GM21447 (cell line): ENCODE measurements around the gene NOC3L.

Source experiments
- ATAC-seq: cut with Tn5 transposase; IDR thresholded peaks from one replicate; pipeline ENCODE4 v1.9.1; 2021; ENCODE audit not compliant: unreplicated experiment

NOC3L gene

GRCh38 chr10:94303929-94304328 is 58.8 kb downstream of the NOC3L start:
- ATAC-seq = no peak

DNA sequence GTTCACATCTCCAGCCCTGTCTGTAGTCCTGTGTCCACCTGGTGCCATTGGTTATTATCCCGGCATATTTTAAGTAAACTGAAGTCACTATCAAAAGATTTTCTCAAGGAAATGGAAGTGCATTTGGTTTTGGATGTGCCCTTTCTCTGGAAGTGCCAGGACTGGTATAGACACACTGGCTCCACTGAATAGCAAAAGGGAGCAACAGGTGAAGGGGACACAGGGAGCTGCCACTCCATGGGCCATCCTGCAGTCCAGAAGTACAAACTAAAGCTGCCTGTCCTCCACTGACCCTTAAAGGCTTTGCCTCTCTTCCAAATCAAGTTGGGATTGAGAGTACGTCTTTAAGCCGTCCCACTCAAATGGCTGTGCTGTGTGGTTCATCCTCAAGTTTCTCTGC is 62.7 kb downstream of the NOC3L start:
- ATAC-seq = no peak

GRCh38 chr10:94299417-94299816 is 63.3 kb downstream of the NOC3L start:
- no peak for ATAC-seq

DNA sequence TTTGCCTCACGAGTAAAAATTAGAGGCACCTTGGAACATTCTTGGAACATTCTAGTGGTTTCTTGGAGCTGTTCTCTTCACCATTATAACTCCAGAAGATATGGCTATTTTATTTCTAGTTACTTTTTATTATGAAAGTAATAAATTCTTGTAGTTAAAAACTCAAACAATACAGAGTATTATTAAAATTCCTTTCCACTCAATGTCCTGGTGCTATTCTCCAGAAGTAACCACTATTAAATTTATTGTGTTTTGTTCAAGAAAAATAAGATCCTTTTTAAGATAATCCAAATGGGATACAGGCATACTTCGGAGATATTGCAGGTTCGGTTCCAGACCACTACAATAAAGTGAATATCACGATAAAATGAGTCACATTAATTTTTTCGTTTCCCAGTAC is 68.6 kb downstream of the NOC3L start:
- ATAC-seq = no peak

- no peak for ATAC-seq
These were observed 69.4 kb downstream of the NOC3L start for GRCh38 chr10:94293354-94293753.

DNA sequence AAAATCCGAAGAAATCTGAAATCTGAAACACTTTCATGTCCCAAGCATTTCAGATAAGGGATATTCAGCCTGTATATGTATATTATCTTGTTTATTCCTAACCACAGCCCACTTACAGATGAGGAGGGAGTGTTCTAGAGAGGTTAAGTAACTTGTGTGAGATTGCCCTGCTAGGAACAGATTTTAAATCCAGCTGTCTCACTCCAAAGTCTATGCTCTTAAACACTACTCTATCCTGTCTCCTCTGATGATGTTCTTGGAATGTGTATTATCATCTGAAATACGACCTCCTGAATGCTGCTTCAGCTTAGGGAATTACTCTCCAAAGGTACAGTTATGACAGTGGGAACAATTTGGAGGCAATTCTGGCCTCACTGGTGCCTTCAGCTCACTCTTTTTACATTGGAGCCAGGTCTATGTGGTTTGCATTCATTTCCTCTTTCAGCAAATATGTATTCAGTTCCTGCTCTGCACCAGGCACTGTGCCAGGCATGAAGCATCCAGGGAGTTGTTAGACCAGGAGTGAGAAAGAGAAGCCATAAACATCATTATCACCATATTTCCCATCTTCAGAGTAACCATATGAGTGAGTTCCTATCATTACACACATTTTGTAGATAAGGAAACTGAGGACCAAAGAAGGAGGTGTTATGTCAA is 70.2 kb downstream of the NOC3L start:
- no peak for ATAC-seq

GRCh38 chr10:94288361-94289101 is 74.2 kb downstream of the NOC3L start:
- no peak for ATAC-seq

DNA sequence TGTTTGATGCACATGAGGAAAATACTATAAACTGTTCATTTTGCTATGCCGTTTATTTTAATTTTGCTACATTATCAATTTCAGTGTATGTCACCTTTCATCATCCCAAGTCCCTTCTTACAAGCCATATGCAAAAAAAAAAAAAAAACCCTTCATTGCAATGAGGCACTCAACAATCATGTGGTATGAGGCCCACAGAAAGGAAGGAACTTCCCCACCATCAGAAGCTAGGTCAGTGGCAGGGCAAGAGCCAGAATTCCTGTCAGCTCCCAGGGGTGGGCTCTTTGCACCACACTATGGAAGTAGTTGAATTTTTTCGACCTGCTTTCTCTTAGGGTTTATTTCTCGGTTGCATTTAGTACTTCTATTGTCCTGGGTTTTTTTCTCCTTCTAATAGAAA is 75.4 kb downstream of the NOC3L start:
- no peak for ATAC-seq

GRCh38 chr10:94286901-94287300 is 75.8 kb downstream of the NOC3L start:
- ATAC-seq = no peak

GRCh38 chr10:94285271-94285670 is 77.5 kb downstream of the NOC3L start:
- ATAC-seq = no peak
